AG04450 (cell line): ENCODE measurements around the gene S100A7A. TPM values are rescaled to one million over a fixed set of nuclear protein-coding genes. Genes with fewer than 3 reads are reported as not detected.
A peak's percentile ranks its signal among the peaks of the same experiment; 100 is the strongest.
"Not testable (repeated sequence)": the region's sequence is repeated elsewhere in the genome, so short reads cannot be mapped to it uniquely, and the experiment has no call there.

Experiments used
- CTCF ChIA-PET: fragments of 300-600, 350-600 bp; formaldehyde crosslinking; extraction: SDS; loops from one replicate; lab custom pipeline; 2022; ENCODE audit warnings: antibody characterized with exemption, inconsistent platforms; lab: Charles Lee
- POLR2A ChIA-PET: fragments of 350-600 bp; formaldehyde crosslinking; extraction: SDS; loops from one replicate; lab custom pipeline; 2021; ENCODE audit warnings: antibody characterized with exemption, inconsistent platforms; lab: Yijun Ruan, JAX
- DNase-seq: peaks from one replicate; pipeline ENCODE4 v3.0.0-alpha.2; 2011; ENCODE audit warnings: low read depth, low spot score
- H3K27ac ChIP-seq: one replicate; pipeline ENCODE4 v1.5.1; 2012; ENCODE audit warnings: low read depth, low read length, control low read depth
- H3K27me3 ChIP-seq: one replicate; pipeline ENCODE4 v1.6.0; 2012; ENCODE audit warnings: low read length; ENCODE audit not compliant: control insufficient read depth, insufficient read depth
- H3K4me3 ChIP-seq: 2 replicates; pipeline ENCODE4 v1.5.1; 2011; ENCODE audit warnings: mild to moderate bottlenecking, low read depth, low read length, control low read depth
- H3K9me3 ChIP-seq: 2 replicates; pipeline ENCODE4 v1.5.1; 2012; ENCODE audit warnings: low read length; ENCODE audit not compliant: control insufficient read depth, insufficient read depth
- polyA plus RNA-seq: library from polyadenylated mRNA; depleted of rRNA; stranded (reverse); fragments of >200 nt; gene quantifications from 2 replicates; pipeline ENCODE4 v1.2.3, GENCODE V29; 2011; rRNA removed
- small RNA-seq: library from RNA; depleted of rRNA; stranded (forward); fragments of <200 nt; gene quantifications from one replicate; pipeline ENCODE3, GENCODE V24; 2012; ENCODE audit warnings: low read depth; ENCODE audit not compliant: insufficient read length
- TF ChIP-seq, protein P1 (sequence below): IDR thresholded peaks from 2 replicates; pipeline ENCODE4 v1.5.1; 2011; ENCODE audit warnings: low read depth, low read length, control low read depth, inconsistent platforms

S100A7A gene
- polyA plus RNA-seq, 1 experiment: not detected

- POLR2A ChIA-PET: no interaction called here
These were observed 44.2 kb downstream of the S100A7A start, which contains the start of gene S100A7 for GRCh38 chr1:153460551-153460950. Gene S100A7 (minus strand): TSS chr1:153460651. CDS start chr1:153459013, 1,638 bp downstream.

DNA sequence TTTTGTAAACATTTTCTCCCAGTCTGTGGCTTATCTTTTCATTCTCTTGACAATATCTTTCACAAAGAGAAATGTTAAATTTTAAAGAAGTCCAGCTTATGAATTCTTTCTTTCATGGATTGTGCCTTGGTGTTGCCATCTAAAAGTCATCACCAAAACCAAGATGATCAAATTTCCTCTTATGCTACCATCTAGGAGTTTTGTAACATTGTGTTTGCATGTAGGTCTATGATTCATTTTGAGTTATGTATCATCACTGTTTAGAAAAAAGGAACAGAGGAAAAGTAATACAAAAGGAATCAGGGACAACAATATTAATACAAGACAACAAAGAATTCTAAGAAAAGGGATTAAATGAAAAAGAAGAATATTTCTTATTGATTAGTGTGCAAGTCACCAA lies 46.4 kb downstream of the S100A7A start:
- DNase-seq, H3K4me3 ChIP-seq, H3K9me3 ChIP-seq, H3K27me3 ChIP-seq, POLR2A ChIA-PET, H3K27ac ChIP-seq: not testable (repeated sequence)
- CTCF ChIA-PET: interaction anchor here (9.1 kb wide), 1 partner anchor 32 kb away, joined by 99 read pairs; no protein-coding TSS in a partner anchor

More at GRCh38 chr1:153460551-153460950, 44.2 kb downstream of the S100A7A start, which contains the start of gene S100A7:
- TF ChIP-seq, protein P1, sequence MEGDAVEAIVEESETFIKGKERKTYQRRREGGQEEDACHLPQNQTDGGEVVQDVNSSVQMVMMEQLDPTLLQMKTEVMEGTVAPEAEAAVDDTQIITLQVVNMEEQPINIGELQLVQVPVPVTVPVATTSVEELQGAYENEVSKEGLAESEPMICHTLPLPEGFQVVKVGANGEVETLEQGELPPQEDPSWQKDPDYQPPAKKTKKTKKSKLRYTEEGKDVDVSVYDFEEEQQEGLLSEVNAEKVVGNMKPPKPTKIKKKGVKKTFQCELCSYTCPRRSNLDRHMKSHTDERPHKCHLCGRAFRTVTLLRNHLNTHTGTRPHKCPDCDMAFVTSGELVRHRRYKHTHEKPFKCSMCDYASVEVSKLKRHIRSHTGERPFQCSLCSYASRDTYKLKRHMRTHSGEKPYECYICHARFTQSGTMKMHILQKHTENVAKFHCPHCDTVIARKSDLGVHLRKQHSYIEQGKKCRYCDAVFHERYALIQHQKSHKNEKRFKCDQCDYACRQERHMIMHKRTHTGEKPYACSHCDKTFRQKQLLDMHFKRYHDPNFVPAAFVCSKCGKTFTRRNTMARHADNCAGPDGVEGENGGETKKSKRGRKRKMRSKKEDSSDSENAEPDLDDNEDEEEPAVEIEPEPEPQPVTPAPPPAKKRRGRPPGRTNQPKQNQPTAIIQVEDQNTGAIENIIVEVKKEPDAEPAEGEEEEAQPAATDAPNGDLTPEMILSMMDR: no peak
- peaks cover 10% of the 10 kb centered on the region for H3K27me3 ChIP-seq
- DNase-seq: no peak
- no peaks in the 10 kb centered on the region for H3K9me3 ChIP-seq
- H3K27ac ChIP-seq: no peak within 1 kb of the TSS
- H3K4me3 ChIP-seq: no peak within 1 kb of the TSS
- CTCF ChIA-PET: no interaction called here

GRCh38 chr1:153465811-153466636 lies 49.7 kb downstream of the S100A7A start:
- peaks cover under 1% of the 10 kb centered on the region for H3K9me3 ChIP-seq
- ChIA-PET CTCF (interaction anchor here (0.6 to 9.1 kb wide), 30 partner anchors 9 to 265 kb away, joined by 3 to 99 read pairs (median 4); partner anchors contain the start of gene S100A9), POLR2A (interaction anchor here (0.5 kb wide), 1 partner anchor 168 kb away, joined by 3 read pairs; no protein-coding TSS in a partner anchor)
- no peak for DNase-seq
- TF ChIP-seq, protein P1: peak; percentile 72
- peaks cover 9% of the 10 kb centered on the region for H3K27me3 ChIP-seq
- no peak overlapping the region for H3K27ac ChIP-seq
- H3K4me3 ChIP-seq: no peak overlapping the region

DNA sequence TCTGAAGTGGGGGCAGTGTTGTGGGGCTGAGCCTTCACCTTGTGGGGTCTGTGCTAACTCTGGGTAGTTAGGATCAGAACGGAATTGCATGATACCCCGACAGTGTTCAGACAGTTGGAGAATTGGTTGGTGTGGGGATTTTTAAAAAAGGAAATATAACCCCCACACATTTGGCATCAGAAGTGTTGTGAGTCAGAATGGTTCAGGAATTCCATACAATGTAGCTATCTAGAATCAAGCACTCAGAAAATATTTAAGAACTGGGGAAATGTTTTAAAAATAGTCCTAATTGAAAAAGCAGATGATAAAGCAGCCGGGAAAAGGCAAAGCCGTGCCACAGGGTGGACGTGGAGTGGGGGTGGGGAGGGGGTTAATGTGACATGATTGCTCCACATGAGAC lies 50.6 kb downstream of the S100A7A start:
- no peak for DNase-seq
- H3K4me3 ChIP-seq: no peak overlapping the region
- POLR2A ChIA-PET: no interaction called here
- H3K27me3 ChIP-seq: peaks cover 12% of the 10 kb centered on the region
- no peak overlapping the region for H3K27ac ChIP-seq
- CTCF ChIA-PET: interaction anchor here (0.6 to 9.1 kb wide), 13 partner anchors 9 to 264 kb away, joined by 3 to 99 read pairs (median 5); no protein-coding TSS in a partner anchor
- TF ChIP-seq, protein P1: no peak
- H3K9me3 ChIP-seq: peaks cover 6% of the 10 kb centered on the region

DNA sequence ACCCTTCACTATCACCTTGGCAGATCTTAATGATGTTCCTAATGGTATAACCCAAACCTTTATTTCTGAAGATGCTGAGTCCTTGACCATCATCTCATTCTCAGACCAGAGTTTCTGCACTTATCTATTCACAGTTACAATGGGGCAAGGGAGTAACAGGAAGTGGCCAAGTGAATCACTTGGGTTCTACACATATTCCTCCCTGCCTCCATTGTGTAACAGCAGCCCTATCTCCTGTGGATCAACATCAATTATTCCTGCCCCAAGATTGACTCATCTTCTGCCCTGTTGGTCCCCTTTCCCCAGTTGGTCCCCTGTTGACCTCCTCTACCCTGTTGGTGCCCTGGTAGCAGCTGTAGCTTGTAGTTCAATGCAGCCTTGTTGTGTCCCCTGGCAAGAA lies 54.4 kb downstream of the S100A7A start:
- Histone ChIP-seq H3K4me3 (no peak overlapping the region), H3K27ac (no peak overlapping the region), H3K27me3 (peaks cover 4% of the 10 kb centered on the region), H3K9me3 (peaks cover 6% of the 10 kb centered on the region)
- TF ChIP-seq, protein P1: no peak
- CTCF ChIA-PET: interaction anchor here (9.1 kb wide), 1 partner anchor 24 kb away, joined by 99 read pairs; no protein-coding TSS in a partner anchor
- POLR2A ChIA-PET: no interaction called here
- DNase-seq: no peak

Small RNA genes lying within 50 kb of the gene (small RNA-seq; reads per million reads assigned to genes)
- not detected for gene S100A15A

Other genes with a start within 250 kb of the S100A7A start
- not detected in 2 replicates for gene LELP1, start 213.1 kb upstream of the S100A7A start, polyA plus RNA-seq
- gene PRR9, start 198.9 kb upstream of the S100A7A start, polyA plus RNA-seq: not detected in 2 replicates
- not detected in 2 replicates for gene LORICRIN, start 156.8 kb upstream of the S100A7A start, polyA plus RNA-seq
- not detected in 2 replicates for gene PGLYRP3, start 103.6 kb upstream of the S100A7A start, polyA plus RNA-seq
- not detected in 2 replicates for gene PGLYRP4, start 67.7 kb upstream of the S100A7A start, polyA plus RNA-seq
- not detected in 2 replicates for gene S100A9, start 58.7 kb upstream of the S100A7A start, polyA plus RNA-seq
- gene S100A12, start 40.9 kb upstream of the S100A7A start, polyA plus RNA-seq: not detected in 2 replicates
- gene S100A8, start 25.4 kb upstream of the S100A7A start, polyA plus RNA-seq: not detected in 2 replicates
- not detected in 2 replicates for gene S100A7, start 44.1 kb downstream of the S100A7A start, polyA plus RNA-seq
- gene S100A6, start 119.5 kb downstream of the S100A7A start, polyA plus RNA-seq: 1,379 and 2,089 TPM in 2 replicates
- gene S100A5, start 124.4 kb downstream of the S100A7A start, polyA plus RNA-seq: 0.25 and 0.42 TPM in 2 replicates
- gene S100A4, start 129.3 kb downstream of the S100A7A start, polyA plus RNA-seq: 20.0 and 20.7 TPM in 2 replicates
- gene S100A3, start 132.7 kb downstream of the S100A7A start, polyA plus RNA-seq: 1.8 and 3.2 TPM in 2 replicates
- gene S100A2, start 149.3 kb downstream of the S100A7A start, polyA plus RNA-seq: 3.9 and 5.2 TPM in 2 replicates
- 224 and 256 TPM in 2 replicates for gene S100A16, start 196.6 kb downstream of the S100A7A start, polyA plus RNA-seq
- gene S100A14, start 199.8 kb downstream of the S100A7A start, polyA plus RNA-seq: 0.09 TPM in 1 of 2 replicates, not detected in the other
- gene S100A13, start 211.0 kb downstream of the S100A7A start, polyA plus RNA-seq: 310 and 323 TPM in 2 replicates
- 0.21 and 0.31 TPM in 2 replicates for gene S100A1, start 211.9 kb downstream of the S100A7A start, polyA plus RNA-seq
- 49.2 and 59.5 TPM in 2 replicates for gene CHTOP, start 217.5 kb downstream of the S100A7A start, polyA plus RNA-seq
- gene SNAPIN, start 242.2 kb downstream of the S100A7A start, polyA plus RNA-seq: 54.1 and 56.8 TPM in 2 replicates